ENCODE measurements around the gene IMPACT.

Gene IMPACT

GRCh38 chr18:24474406-24474805, 47.9 kb downstream of the IMPACT start:
- no peak for DNase-seq (ENCODE audit: extremely low read depth in 1 of 2, low read depth in 1 of 2)

- no peak for DNase-seq (ENCODE audit: extremely low read depth in 1 of 2, low read depth in 1 of 2)
Observed at GRCh38 chr18:24475926-24476589, 49.6 kb downstream of the IMPACT start.

- DNase-seq (ENCODE audit: extremely low read depth in 1 of 2, low read depth in 1 of 2): no peak
Observed at GRCh38 chr18:24479371-24479770, 52.9 kb downstream of the IMPACT start.

GRCh38 chr18:24482821-24483220, 56.4 kb downstream of the IMPACT start:
- no peak for DNase-seq (ENCODE audit: extremely low read depth in 1 of 2, low read depth in 1 of 2)

GRCh38 chr18:24485681-24486080, 59.2 kb downstream of the IMPACT start:
- no peak for DNase-seq (ENCODE audit: extremely low read depth in 1 of 2, low read depth in 1 of 2)

- DNase-seq (ENCODE audit: extremely low read depth in 1 of 2, low read depth in 1 of 2): no peak
Observed at GRCh38 chr18:24486684-24487083, 60.2 kb downstream of the IMPACT start.

- no peak for DNase-seq (ENCODE audit: extremely low read depth in 1 of 2, low read depth in 1 of 2)
Observed at GRCh38 chr18:24488824-24489493, 62.5 kb downstream of the IMPACT start.

- DNase-seq (ENCODE audit: extremely low read depth in 1 of 2, low read depth in 1 of 2): no peak
Observed at GRCh38 chr18:24490539-24490938, 64.1 kb downstream of the IMPACT start.

GRCh38 chr18:24491927-24492834, 65.7 kb downstream of the IMPACT start:
- DNase-seq (ENCODE audit: extremely low read depth in 1 of 2, low read depth in 1 of 2): no peak

GRCh38 chr18:24494586-24494985, 68.1 kb downstream of the IMPACT start:
- DNase-seq (ENCODE audit: extremely low read depth in 1 of 2, low read depth in 1 of 2): no peak

- no peak for DNase-seq (ENCODE audit: extremely low read depth in 1 of 2, low read depth in 1 of 2)
Observed at GRCh38 chr18:24497031-24497754, 70.7 kb downstream of the IMPACT start.

GRCh38 chr18:24499814-24500213, 73.3 kb downstream of the IMPACT start:
- no peak for DNase-seq (ENCODE audit: extremely low read depth in 1 of 2, low read depth in 1 of 2)

GRCh38 chr18:24500217-24500616, 73.7 kb downstream of the IMPACT start:
- no peak for DNase-seq (ENCODE audit: extremely low read depth in 1 of 2, low read depth in 1 of 2)

- no peak for DNase-seq (ENCODE audit: extremely low read depth in 1 of 2, low read depth in 1 of 2)
Observed at GRCh38 chr18:24500766-24501165, 74.3 kb downstream of the IMPACT start.

GRCh38 chr18:24502667-24503523, 76.4 kb downstream of the IMPACT start:
- no peak for DNase-seq (ENCODE audit: extremely low read depth in 1 of 2, low read depth in 1 of 2)
